ENCODE measurements around the gene CC2D2A. TPM values are rescaled to one million over a fixed set of nuclear protein-coding genes. Genes with fewer than 3 reads are reported as not detected.

The CC2D2A gene
- total RNA-seq, 2 donors from 2014 or later: 3.6 to 4.9 TPM

DNA sequence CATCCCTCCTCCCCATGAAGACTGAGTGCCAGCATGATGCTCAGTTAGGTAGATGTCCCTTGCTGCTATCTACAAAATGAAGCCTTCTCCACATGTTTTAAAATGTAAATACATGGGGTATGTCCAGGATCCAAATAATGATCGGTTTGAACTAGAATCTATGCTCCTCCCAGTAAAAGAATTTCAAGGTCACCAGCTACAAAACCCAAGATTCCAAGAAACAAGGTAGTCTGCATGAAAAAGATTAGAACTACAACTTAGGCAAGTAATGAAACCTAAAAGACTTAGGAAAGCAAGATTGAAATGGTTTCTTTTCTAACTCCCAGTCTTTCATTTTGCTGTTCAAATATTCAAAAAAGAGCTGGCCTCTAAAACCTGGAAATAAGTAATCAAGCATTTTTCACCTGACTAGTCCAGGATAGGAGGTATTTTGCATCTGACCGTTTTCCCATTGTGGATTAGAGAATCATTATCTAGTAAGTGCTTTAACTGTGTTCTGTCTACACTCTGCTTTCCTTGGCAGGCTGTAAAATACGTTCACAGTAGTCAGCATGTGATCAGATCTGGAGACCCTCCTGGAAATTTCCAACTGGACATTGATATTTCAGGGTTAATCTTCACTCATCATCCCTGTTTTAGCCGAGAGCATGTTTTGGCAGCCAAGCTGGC, 57.4 kb downstream of the CC2D2A start:
- Histone ChIP-seq H3K27me3 (no peaks in the 10 kb centered on the region), H3K9me3 (no peaks in the 10 kb centered on the region), H3K27ac (peak overlapping the region in 1 of 4 donors; percentile 4), H3K4me1 (peaks cover 9% of the 10 kb centered on the region), H3K4me3 (no peak overlapping the region), H3K36me3 (replicated peaks in 1 of 2; ENCODE audit: insufficient read depth in 1 of 2, low read depth in 2 of 2) (no peaks in the 10 kb centered on the region)
- WGBS, 2 donors: 7 to 18% methylated on average over 4 of the region's 4 CpGs
- intact Hi-C loops (cut with DNase I): no loop called here
- DNase-seq (no peak), ATAC-seq (no peak)
- TF ChIP-seq, protein P1, sequence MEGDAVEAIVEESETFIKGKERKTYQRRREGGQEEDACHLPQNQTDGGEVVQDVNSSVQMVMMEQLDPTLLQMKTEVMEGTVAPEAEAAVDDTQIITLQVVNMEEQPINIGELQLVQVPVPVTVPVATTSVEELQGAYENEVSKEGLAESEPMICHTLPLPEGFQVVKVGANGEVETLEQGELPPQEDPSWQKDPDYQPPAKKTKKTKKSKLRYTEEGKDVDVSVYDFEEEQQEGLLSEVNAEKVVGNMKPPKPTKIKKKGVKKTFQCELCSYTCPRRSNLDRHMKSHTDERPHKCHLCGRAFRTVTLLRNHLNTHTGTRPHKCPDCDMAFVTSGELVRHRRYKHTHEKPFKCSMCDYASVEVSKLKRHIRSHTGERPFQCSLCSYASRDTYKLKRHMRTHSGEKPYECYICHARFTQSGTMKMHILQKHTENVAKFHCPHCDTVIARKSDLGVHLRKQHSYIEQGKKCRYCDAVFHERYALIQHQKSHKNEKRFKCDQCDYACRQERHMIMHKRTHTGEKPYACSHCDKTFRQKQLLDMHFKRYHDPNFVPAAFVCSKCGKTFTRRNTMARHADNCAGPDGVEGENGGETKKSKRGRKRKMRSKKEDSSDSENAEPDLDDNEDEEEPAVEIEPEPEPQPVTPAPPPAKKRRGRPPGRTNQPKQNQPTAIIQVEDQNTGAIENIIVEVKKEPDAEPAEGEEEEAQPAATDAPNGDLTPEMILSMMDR (IDR thresholded peaks at IDR 0.05): no peak
- TF ChIP-seq POLR2A (IDR thresholded peaks at IDR 0.05): no peak

DNA sequence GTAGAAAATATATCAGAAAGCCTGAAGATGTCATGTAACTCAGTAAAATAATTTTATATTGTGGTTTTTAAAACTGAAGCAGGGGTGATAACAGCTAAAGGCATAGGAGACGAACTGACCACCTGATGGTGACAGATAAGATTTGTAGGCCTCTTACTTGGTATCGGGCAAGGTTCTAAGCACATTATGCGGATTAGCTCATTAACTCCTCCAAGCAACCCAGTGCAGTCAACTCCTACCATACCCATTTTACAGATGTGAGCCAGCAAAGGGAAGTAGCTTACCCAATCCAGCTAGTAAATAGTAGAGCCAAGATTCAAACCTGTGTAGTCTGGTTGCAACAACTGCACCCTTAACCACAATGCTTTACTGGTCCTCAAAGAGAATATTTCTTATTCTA, 62.1 kb downstream of the CC2D2A start:
- 92% methylated on average over 3 of the region's 3 CpGs for WGBS, 2 donors
- Histone ChIP-seq H3K27me3 (no peaks in the 10 kb centered on the region), H3K9me3 (no peaks in the 10 kb centered on the region), H3K27ac (no peak overlapping the region), H3K4me1 (peaks cover 7% of the 10 kb centered on the region), H3K4me3 (no peak overlapping the region), H3K36me3 (replicated peaks in 1 of 2; ENCODE audit: insufficient read depth in 1 of 2, low read depth in 2 of 2) (no peaks in the 10 kb centered on the region)
- TF ChIP-seq POLR2A (IDR thresholded peaks at IDR 0.05): no peak
- TF ChIP-seq, protein P1 (IDR thresholded peaks at IDR 0.05): no peak
- ATAC-seq (no peak), DNase-seq (no peak)
- intact Hi-C loops (cut with DNase I): no loop called here

DNA sequence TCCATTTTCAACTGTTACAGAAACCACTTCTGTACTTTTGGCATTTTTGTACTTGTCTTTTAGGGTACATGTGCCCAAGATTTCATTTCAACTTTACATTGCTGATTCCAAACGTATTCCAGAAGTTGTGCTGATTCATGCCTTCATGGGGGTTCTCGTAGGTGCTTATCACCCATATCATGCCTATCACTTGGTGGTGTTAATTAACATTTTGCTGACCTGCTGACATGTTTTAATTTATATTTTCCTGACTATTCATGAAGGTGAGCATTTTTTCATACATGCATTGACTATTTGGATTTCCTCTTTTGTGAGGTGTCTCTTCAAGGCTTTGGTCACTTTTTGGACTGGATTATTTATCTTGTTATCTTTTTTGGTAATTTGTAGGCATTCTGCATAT, 64.1 kb downstream of the CC2D2A start:
- intact Hi-C loops (cut with DNase I): no loop called here
- Histone ChIP-seq H3K9me3 (no peaks in the 10 kb centered on the region), H3K27ac (no peak overlapping the region), H3K4me3 (no peak overlapping the region), H3K36me3 (replicated peaks in 1 of 2; ENCODE audit: insufficient read depth in 1 of 2, low read depth in 2 of 2) (no peaks in the 10 kb centered on the region), H3K27me3 (no peaks in the 10 kb centered on the region), H3K4me1 (no peaks in the 10 kb centered on the region)
- DNase-seq (no peak), ATAC-seq (no peak)
- WGBS, 2 donors: 68 to 74% methylated on average over 2 of the region's 2 CpGs
- no peak for TF ChIP-seq POLR2A (IDR thresholded peaks at IDR 0.05)
- TF ChIP-seq, protein P1 (IDR thresholded peaks at IDR 0.05): no peak

DNA sequence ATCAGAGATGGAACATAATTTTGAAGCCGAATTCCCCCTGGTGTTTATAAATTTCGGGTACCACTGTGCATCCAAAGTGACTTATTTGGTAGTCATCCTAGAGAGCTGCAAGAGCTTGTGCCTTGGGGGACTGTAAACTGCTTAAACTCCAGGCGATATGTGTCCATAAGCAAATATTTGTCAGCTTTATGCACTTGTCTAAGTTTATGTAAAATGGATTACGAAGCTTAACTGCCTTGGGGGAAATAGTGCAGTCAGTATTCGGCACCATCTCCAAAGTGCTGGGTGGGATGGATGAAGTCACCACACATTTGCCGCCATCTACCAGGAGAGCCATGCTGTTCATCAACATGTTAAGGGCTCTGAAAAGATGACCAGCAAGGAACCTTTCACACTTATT, 65.9 kb downstream of the CC2D2A start:
- ATAC-seq (no peak), DNase-seq (no peak)
- 91 to 94% methylated on average over 6 of the region's 6 CpGs for WGBS, 2 donors
- Histone ChIP-seq H3K4me1 (no peaks in the 10 kb centered on the region), H3K27me3 (no peaks in the 10 kb centered on the region), H3K9me3 (peaks cover 0 to 3% (median 0%) of the 10 kb centered on the region in 3 donors), H3K4me3 (no peak overlapping the region), H3K27ac (no peak overlapping the region), H3K36me3 (replicated peaks in 1 of 2; ENCODE audit: insufficient read depth in 1 of 2, low read depth in 2 of 2) (no peaks in the 10 kb centered on the region)
- intact Hi-C loops (cut with DNase I): no loop called here
- TF ChIP-seq, protein P1 (IDR thresholded peaks at IDR 0.05): no peak
- no peak for TF ChIP-seq POLR2A (IDR thresholded peaks at IDR 0.05)
